HG03442 (cell line): Measurements from ENCODE around the gene TMEM9.
A peak's percentile ranks its signal among the peaks of the same experiment; 100 is the strongest.

Experiments used
- ATAC-seq: cut with Tn5 transposase; IDR thresholded peaks from one replicate; pipeline ENCODE4 v1.9.1; 2021; ENCODE audit warnings: mild to moderate bottlenecking, moderate library complexity; ENCODE audit not compliant: unreplicated experiment

TMEM9 gene

DNA sequence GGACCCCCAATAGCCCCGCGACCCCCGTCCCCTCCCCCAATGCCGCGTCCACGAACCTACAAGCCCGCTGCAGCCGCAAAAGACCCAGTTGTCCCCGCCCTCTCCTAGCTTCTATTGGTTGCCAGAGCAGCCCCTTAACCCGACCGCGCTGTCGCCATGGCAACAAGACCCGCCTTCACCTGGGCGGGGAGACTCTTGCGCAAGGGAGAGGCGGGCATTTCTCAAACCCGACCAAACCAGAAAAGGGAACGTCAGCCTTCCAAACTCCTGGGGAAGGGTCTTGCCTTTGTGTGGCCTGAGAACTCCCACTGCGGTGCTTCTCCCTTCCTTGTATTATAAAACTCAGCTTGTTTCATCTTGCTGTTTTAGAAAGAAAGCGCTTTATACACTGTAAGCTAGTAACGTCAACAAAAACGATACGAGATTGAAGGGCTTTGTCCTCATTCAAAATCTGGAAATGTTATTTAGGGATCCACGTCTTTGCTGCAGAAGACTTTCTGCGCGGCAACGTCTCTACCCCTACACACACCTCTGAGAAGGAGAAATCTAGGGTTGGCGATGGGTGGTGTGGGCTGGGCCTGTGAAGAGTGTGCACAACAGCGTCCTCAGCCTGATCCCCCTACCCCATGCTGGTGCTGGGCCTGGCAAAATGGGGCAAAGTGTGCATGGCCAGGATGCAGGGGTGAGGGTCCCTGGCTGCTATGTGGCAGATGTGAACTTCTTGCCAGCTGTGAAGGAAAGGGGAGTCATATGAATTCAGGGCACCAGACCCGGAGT is at the start of gene TMEM9:
TMEM9 (minus strand) TSS at position 86 of the 777 bp plus-strand sequence. CDS start 551 bp downstream, outside the sequence.
- peak; percentile 97 for ATAC-seq

DNA sequence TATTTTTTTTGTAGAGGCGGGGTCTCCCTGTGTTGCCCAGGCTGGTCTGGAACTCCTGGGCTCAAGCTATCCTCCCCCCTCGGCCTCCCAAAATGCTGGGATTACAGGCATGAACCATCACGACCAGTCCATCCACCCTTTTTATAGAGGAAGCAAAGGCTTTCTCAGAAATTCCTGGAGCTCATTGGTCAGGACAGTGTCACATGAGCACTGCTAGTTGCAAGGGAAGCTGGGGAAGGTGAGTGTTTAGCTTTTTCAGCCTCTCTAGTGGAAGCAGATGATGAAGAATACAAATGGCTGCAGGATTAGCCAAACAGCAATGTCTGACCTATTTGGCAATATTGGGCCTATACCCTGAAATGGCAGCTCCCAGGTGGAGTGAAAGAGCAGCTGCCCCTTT is 44.3 kb upstream of the TMEM9 start:
- ATAC-seq: no peak

DNA sequence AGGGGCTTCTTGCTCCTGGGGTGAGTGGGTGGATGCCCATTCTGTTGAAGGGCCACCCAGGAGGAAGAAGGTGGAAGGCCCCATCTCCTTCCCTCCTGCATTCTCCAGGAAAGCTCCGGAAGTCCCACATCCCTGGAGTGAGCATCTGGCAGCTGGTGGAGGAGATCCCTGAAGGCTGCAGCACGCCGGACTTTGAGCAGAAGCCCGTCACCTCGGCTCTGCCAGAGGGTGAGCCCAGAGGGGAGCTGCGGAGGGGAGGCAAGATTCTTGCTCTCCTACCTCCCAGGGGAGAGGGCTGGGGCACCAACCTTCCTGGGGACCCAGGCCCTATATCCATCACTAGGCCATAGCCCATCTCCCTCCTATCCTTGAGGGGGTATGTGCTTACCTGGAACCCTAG is 39.8 kb upstream of the TMEM9 start:
- no peak for ATAC-seq

DNA sequence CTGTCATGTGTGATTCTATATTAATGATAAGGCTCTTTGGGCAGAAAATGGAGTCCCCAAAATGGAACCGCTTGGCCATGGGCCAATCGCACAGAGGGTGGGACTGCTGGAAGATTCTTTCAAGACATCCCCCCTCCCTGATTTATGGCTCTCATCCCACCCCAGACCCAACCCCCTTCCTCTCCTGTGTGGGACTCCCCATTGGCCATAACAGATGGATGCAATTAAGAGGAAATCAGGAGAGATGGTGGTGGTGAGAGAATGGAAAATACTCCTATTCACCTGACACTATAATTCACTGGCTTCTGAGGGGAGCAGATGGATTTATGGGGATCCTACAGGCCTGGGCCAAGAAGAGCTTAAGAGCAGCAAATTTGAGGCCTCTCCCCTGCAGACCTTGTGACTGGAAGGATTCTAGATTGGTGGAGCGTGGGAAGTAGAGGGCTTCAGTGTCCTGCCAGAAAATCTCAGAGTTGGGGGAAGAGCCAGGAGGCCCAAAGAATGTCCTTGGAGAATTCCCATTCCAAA is 38.1 kb upstream of the TMEM9 start:
- ATAC-seq: no peak

DNA sequence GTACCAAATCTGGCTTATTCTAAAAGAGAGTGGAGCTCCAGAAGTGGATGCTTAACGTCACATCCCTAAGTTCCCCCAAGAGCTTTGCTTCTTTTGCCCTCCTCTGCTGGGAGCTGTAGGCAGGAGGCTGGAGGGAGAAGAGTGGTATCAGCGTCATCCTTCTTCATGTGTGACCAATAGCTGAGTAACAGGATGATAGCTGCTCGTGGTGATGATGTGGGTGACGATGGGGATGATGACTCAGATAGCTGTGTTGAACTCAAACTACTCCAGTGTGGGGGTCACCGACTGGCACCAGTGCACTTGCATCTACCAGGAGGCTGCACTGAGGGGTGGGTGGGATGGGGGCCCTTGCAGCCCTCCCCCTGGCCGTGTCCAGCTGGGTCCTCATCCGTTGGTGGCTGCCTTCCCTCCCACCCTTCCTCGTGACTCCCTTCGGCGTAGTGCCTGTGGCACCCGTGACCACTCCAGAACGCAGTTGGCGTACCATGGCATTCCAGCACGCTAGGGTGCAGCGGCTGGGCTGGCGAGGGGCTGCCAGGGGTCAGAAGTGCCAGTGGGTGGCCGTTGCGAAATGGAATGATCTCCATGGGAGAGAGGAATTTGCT is 37.5 kb upstream of the TMEM9 start:
- no peak for ATAC-seq

DNA sequence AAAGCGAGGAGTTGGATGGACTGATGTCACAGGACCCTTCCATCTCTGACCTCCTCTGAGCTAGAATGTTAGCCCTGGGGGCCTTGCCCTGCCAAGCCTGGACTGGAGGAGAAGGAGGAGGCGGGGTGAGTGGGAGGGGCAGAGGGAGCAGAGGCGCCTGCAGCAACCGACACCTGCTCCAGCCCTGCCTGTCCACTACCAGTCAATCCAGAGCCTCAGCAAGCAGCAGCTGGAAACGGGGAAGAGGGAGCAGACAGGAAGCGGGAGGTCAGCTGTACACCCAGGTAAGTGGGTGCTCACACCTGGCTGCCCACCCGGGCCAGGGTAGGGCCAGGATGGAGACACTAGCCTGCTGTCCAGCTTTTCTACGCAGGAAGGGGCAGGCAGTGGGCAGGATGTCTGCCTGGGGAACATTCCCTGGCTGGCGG is 36.4 kb upstream of the TMEM9 start, which contains the start of gene IGFN1:
IGFN1 (plus strand) TSS at position 201 of the 428 bp plus-strand sequence. CDS start 2,470 bp downstream, outside the sequence.
- no peak for ATAC-seq

DNA sequence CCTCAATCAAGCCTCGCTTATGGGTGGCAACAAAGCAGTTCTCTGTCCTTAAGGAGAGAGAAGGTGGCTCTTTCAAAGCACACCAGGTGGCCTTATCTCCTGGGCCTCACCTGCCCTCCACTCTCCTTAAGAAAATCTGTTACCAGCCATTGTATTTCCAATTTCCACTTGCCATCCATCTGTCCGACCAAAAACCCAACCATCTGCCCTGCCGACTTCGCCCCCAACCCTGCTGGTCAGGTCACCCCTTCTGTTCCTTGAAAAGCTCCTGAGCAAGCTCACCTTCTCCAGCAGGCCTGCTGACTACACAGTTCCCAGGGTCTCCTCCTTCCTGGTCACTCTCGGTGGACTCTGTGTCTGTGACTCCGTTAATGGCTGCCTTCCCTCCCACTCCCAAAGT is 35.7 kb upstream of the TMEM9 start:
- ATAC-seq: no peak

DNA sequence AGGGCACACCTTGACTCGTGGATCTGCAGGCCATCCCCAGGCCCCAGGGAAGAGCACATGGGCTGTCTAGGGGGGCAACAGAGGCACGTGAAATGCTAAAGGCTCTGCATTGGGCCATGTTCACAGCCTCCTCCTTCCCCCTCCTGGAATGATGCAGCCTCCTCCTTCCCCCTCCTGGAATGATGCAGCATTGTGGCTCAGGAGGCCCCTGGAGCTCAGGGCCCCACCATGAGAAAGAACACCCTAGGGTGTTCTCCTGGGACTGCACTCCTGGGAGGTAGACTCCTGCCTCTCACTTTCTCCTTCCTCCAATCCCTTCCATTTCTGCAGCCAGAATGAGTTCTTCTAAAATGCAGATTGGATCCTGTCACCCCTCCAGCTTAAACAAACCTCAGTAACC is 34.8 kb upstream of the TMEM9 start:
- ATAC-seq: no peak

DNA sequence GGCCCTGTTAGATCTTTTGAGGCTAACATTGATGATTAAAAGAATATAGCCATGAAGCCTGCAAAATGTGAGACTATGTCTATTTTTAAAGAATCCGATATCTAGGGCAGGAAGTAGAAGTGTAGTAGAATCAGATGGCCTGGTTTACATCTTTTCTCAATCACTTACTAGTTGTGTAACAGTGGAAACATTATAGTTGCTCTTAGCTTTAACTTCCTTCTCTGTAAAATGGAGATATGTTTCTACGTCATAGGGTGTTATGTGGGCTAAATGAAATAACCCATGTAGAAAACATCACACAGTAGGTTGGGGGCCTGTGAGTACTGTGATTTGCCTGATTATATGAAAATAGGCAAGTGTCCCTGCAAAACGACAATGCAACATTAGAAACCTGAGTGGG is 31.9 kb upstream of the TMEM9 start:
- ATAC-seq: no peak

DNA sequence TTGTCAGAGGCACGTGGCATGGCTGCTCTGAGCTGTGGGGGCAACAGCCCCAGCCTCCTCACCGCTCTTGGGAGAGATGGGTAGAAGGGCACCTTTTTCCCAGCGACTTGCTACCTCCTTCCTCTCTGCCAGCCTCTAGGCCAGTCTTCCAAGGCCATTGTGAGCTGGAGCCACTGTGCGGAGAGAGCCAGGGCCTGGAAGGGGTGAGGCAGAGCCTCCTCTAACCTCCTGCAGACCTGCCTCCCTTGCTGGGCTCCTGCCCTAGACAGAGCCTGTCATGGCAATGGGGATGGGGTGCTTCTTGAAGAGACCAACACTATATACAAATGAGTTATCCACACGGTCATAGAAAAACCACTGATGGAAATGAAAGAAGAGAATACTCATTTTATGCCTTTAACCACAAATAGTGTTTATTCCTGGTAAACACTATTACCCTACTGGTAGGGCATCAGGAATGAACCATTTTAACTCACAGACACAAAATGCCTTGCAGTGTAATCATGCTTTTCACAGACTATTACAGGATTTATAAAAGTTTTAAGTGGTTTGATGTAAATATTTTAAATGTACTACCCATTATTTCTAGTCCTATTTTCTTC is 31.4 kb upstream of the TMEM9 start:
- ATAC-seq: no peak

DNA sequence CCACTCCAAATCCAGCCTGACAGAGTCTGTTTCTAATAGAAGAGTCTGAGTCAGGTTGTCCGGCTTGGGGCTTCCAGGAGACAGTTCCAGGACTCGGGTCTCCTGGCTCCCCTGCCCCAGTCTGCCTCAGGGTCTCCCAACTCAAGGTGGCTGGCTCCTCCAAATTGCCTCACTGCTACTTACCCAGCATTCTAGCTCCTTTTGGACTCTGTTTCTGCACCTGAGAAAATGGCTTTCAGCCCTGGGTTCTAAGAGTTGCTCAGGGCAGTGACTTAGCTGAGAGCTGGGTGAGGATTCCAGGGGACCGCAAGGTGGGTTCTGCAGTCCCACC is 30.8 kb upstream of the TMEM9 start:
- ATAC-seq: no peak

DNA sequence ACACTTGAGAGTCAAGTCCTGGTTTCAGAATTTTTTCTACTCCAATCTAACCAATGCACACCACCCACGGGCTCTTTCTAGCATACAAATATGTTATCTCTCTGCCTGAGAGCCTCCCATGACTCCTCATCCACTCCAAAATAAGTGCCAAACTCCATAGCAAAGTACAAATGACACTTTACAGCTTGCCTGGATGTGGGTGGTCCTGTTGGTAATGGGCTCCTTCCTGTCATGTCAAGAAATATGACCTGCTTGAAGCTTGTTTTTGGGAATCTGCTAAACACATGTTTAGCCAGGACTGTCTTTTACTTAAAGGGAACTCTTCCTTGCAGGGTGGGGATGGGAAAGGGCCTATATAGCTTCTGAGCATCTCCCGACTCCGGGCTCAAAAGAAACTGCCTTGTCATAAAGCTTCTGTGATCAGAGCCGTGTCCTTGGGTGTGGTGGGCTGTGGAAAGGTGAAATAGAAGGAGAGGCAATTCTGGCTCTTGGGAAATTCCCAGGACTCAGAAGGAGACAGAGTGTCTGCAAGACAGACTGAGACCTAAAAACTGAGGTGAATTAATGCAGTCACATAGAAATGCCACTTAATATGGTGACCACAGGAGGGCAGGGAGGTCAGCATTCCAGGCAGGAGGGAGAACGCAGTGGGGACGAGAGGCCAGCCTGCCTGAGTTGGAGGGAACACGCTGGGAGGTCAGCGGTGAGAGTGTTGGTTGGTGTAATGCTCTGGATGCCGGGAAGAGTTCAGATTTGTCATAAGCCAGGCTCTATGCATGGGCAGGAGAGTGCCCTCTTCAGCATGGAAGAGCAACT is 30.2 kb upstream of the TMEM9 start:
- no peak for ATAC-seq

DNA sequence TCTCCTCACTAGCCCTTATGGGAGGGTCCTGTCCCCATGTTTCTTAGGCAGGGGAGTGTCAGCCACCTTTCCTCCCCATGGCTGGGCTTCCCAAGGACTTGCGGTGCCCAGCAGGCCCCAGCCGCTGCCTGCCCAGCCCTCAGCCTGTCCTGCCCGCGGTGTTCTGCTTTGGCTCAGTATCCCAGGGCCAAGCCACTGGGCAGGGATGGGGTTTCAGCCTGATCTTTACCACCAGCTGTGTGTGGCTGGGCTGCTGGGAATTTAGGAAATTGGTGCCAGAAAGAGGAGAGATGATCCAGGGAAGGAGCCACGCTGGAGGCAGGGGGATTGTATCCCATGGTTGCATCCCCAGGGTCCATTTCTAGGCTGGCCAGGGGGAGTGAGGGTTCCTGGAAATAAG is 29.5 kb upstream of the TMEM9 start:
- no peak for ATAC-seq

DNA sequence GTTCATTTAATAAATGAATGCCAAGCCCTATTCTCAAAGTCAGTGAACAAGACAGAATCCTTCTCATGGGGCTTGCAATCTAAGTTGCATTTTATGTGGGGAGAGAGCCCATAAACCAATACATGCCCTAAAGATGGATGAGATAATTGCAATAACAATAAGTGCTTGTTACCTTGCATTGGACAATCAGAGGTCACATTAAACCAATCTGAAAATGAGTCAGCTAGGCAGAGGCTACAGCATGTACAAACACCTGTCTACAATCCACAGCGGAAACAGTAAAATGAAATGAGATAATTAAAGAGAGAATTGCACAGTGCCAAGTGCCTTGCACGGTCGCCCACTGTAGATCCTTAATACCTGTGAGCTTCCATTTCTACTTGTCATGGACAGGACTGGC is 28.9 kb upstream of the TMEM9 start:
- no peak for ATAC-seq

DNA sequence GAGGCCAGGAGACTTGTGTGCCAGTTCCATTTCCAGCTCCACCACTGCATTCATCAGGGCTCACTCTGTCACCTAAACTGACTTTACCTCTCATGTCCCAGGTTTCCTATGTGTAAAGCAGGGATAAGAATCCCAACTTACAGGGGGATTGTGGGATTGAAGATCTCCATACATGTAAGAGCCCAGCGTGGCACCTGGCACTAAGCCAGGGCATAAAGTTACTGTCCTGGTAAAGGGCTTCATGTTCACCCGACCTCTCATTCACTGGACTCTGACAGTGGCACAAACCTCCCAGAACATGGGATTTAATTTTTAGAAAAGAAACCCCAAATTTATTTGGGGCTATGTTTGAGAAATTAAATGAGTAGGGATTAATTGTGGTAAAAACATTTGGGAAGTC is 27.5 kb upstream of the TMEM9 start:
- no peak for ATAC-seq

DNA sequence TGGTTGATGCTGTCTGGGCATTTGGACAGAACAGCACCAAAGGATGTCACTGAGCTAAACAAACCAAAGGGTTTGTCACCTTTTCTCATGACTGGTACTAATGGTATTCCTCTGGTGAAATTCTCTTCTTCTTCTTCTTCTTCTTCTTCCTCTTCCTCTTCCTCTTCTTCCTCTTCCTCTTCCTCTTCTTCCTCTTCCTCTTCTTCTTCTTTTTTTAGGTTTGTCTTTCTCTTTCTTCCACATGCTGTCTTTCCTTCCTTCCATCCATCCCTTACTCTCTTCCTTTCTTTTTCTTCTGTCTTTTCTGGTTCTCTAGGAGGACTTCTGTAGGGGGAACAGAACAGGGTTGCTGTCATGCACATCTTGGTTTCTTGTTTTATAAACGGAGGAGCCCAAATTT is 27.0 kb upstream of the TMEM9 start:
- no peak for ATAC-seq

DNA sequence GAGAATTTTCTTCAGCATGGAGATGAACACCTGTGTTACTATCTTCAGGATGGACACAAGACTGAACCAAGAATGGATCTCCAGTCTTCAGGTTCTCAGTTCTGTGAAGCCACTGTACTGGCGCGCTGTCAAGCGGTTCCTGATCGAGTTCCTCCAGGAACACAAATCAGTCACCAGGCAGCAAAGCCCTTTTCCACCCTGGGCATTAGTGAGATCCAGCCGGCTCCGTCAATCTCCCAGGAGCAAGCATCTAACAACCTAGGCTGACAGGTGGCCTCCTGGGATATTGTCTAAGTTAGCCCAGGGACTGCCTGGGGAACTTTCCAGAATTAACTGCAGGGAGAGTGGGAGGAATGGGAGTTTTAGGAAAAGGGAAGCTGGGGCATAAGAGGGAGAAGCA is 26.6 kb upstream of the TMEM9 start:
- no peak for ATAC-seq

DNA sequence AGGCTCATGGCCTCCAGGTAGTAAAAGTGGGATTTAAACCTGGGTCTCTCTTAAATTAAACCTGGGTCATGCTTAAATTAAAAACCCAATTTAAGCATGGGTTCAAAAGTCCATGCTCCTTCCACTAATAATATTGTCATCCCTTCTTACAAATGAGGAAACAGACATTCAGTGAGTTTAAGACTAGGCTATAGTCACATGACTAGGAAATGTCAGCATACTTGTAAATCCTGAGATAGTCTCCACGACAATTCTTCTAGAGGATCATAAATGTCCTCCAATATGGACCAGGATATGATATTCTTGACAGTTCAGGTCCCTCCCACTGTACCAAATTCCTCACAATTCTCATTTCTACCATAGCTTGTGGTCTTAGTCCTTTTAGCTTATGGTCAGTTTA is 25.9 kb upstream of the TMEM9 start:
- no peak for ATAC-seq

DNA sequence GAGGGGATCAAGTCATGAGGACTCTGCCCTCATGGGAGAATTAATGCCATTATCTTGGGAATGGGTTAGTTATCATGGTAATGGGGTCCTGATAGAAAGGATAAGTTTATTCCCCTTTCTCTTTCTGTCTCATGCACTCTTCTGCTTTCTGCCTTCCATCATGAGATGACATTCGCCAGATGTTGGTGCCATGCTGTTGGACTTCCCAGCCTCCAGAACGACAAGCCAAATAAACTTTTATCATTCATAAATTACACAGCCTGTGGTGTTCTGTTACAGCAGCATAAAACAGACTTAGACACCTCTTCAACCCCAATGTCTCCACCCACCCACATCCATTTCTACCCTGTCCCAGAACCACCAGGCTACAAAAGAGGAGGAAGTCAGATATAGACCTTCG is 24.4 kb upstream of the TMEM9 start:
- ATAC-seq: no peak

DNA sequence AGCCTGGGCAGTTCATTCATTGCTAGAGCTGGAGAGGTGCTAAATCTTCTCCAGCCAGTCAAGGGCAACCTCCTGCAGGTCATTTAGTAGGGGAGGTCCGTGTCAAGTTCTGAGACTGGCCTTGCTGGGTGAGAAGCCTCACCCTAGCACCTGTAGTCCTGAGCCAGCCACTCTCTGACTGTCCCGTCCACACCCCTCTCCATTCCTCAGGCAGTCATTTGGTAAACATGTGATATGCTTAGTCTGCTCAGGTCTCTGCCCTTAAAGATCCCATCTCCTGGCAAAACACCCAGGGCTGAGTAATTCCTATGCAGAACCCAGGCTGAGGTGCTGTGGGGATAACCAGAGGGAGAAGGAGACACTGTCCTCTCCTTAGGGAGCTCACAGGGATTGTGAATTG is 22.7 kb upstream of the TMEM9 start:
- ATAC-seq: no peak

DNA sequence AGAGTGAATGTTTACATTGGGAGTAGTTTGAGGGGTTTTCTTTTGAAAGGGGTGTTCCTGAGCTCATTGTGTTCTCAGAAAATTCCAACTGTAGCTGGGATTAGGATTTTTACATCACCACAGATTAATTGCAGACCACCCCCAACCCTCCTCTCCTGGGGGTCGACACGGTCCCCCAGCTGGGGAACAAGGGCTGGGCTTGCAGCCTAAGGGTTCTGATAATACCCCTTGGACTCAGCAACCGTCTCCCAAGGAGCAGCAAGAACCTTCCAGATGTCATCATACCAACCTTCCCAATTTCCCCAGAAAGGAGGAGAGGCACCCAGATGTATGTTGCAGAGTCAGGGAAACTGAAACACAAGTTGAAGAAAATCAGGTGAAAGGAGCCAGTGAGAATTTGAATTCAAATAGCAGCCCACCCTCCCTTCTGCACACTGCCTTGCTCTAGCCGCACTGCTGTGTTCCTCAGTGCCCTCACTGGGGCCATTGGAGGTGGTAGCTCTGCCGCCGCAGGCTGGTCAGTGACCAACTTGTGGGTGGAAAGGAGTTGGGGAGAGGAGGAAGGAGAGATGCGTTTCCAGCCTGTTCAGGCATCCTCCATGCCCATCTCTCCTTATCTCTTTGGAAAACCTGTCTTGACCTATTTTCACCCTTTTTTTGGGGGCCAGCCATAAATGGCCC is 21.7 kb upstream of the TMEM9 start:
- no peak for ATAC-seq
